ENCODE data around the gene PER1.

DNA sequence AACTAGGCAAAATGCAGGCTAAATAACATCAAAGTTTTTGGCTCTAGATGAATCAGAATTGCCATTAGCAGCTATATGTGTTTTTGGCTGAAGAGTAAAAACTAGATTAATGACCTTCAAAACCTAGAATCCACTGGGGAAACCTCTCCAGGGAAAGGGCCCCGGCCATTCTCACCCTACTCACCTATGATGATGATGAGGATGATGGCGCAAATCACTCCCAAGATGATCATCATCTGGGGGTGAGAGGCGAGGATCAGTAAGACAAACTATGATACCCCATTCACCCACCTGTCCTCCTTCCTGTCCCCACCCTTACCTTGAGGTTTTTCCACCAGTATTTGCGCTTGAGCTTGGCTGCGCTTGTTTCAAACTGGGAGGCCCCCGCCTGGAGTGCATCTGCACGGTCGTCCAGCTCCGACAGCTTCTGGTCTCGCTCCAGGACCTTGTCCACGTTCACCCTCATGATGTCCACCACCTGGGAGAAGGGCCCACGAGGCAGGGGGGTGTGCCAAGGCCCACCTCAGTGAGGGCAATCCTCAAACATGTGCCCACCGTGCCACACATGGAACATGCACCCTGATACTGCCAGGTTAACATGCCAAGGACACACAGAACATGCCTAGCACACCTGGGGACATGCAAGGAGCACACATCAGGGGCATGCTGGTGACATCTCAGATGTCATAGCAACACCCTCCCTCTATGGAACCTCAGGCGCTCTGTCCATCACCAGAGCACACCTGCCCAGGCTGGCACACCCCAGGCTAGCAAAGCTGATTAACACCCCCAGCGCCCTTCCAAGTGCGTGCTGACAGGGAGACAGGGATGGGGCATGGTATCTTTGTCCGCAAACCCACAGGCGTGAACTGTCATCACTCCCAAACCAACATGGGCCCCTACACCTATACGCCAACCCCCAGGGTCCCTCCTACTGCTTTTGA is 9.4 kb upstream of the PER1 start:
- TF ChIP-seq, protein P1, sequence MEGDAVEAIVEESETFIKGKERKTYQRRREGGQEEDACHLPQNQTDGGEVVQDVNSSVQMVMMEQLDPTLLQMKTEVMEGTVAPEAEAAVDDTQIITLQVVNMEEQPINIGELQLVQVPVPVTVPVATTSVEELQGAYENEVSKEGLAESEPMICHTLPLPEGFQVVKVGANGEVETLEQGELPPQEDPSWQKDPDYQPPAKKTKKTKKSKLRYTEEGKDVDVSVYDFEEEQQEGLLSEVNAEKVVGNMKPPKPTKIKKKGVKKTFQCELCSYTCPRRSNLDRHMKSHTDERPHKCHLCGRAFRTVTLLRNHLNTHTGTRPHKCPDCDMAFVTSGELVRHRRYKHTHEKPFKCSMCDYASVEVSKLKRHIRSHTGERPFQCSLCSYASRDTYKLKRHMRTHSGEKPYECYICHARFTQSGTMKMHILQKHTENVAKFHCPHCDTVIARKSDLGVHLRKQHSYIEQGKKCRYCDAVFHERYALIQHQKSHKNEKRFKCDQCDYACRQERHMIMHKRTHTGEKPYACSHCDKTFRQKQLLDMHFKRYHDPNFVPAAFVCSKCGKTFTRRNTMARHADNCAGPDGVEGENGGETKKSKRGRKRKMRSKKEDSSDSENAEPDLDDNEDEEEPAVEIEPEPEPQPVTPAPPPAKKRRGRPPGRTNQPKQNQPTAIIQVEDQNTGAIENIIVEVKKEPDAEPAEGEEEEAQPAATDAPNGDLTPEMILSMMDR (conservative IDR thresholded peaks at IDR 0.05; ENCODE audit: low read length), result no peak
- TF ChIP-seq EZH2phosphoT487 (IDR thresholded peaks at IDR 0.05; ENCODE audit: borderline replicate concordance), result no peak

Measured in Loucy (cell line).